Keratinocyte (primary cell): ENCODE results near the gene ZNF584. TPM values are rescaled to one million over a fixed set of nuclear protein-coding genes. Genes with fewer than 3 reads are reported as not detected.

Source experiments
- DNase-seq: peaks from one replicate; pipeline ENCODE4 v3.0.0-alpha.2; 2011; ENCODE audit warnings: low read depth, missing footprints, low spot score
- FAIRE-seq: peaks from 2 replicates; lab custom pipeline; 2011; peaks lifted over from hg19 to GRCh38; lab: Jason Lieb, UNC
- H2AFZ ChIP-seq: 2 replicates; pipeline ENCODE4 v1.6.0; 2012; ENCODE audit warnings: low read length, control low read depth, inconsistent platforms; ENCODE audit not compliant: control insufficient read depth
- H3K27ac ChIP-seq: 2 replicates; pipeline ENCODE4 v1.5.1; 2011; ENCODE audit warnings: low read length; ENCODE audit not compliant: control insufficient read depth, insufficient read depth
- H3K27me3 ChIP-seq: 3 replicates; pipeline ENCODE4 v1.6.0; 2011; ENCODE audit warnings: low read length; ENCODE audit not compliant: control insufficient read depth, insufficient read depth; ENCODE audit errors: extremely low read depth
- H3K36me3 ChIP-seq, 2 experiments: 2 replicates in 1 of 2; 3 replicates in 1 of 2; pipeline ENCODE4 v1.5.1; 2011; ENCODE audit warnings: low read length in 2 of 2, mild to moderate bottlenecking in 1 of 2; ENCODE audit not compliant: control insufficient read depth in 2 of 2, insufficient read depth in 2 of 2; ENCODE audit errors: extremely low read depth in 1 of 2
- H3K4me1 ChIP-seq: 3 replicates; pipeline ENCODE4 v1.5.1; 2011; ENCODE audit warnings: low read length; ENCODE audit not compliant: control insufficient read depth, insufficient read depth; ENCODE audit errors: extremely low read depth
- H3K4me2 ChIP-seq: 3 replicates; pipeline ENCODE4 v1.6.0; 2011; ENCODE audit warnings: low read depth, low read length; ENCODE audit not compliant: control insufficient read depth, insufficient read depth; ENCODE audit errors: extremely low read depth
- H3K4me3 ChIP-seq, 3 experiments: fragments of 200-600 bp in 1 of 3; sonication (generic) in 1 of 3; 2 replicates in 2 of 3; 3 replicates in 1 of 3; pipeline ENCODE4 v1.5.1; 2011 to 2016; ENCODE audit warnings: low read length in 3 of 3, mild to moderate bottlenecking in 3 of 3, control low read depth in 2 of 3, inconsistent platforms in 1 of 3, low read depth in 1 of 3, mixed read lengths in 1 of 3, mixed run types in 1 of 3, moderate library complexity in 1 of 3; ENCODE audit not compliant: control insufficient read depth in 2 of 3, insufficient read depth in 2 of 3; ENCODE audit errors: extremely low read depth in 1 of 3
- H3K79me2 ChIP-seq: 2 replicates; pipeline ENCODE4 v1.6.0; 2012; ENCODE audit warnings: low read length; ENCODE audit not compliant: control insufficient read depth, insufficient read depth
- H3K9ac ChIP-seq: 3 replicates; pipeline ENCODE4 v1.6.0; 2011; ENCODE audit warnings: low read length; ENCODE audit not compliant: control insufficient read depth, insufficient read depth; ENCODE audit errors: extremely low read depth
- H3K9me1 ChIP-seq: 3 replicates; pipeline ENCODE4 v1.6.0; 2011; ENCODE audit warnings: low read length; ENCODE audit not compliant: control insufficient read depth, insufficient read depth; ENCODE audit errors: extremely low read depth
- H3K9me3 ChIP-seq: 2 replicates; pipeline ENCODE4 v1.5.1; 2012; ENCODE audit warnings: low read depth, low read length; ENCODE audit not compliant: control insufficient read depth
- H4K20me1 ChIP-seq: 3 replicates; pipeline ENCODE4 v1.6.0; 2011; ENCODE audit warnings: low read length; ENCODE audit not compliant: control insufficient read depth, insufficient read depth; ENCODE audit errors: extremely low read depth
- CTCF ChIP-seq, 3 experiments: IDR thresholded peaks in 1 of 3; conservative IDR thresholded peaks in 1 of 3; optimal IDR thresholded peaks in 1 of 3; 2 replicates in 2 of 3; 3 replicates in 1 of 3; pipeline versions ENCODE3 to v1.5.1; 2011; ENCODE audit warnings: low read length in 3 of 3, mild to moderate bottlenecking in 3 of 3, moderate library complexity in 2 of 3, control low read depth in 1 of 3, inconsistent platforms in 1 of 3; ENCODE audit not compliant: insufficient read depth in 2 of 3; ENCODE audit errors: extremely low read depth in 1 of 3
- EZH2 ChIP-seq: IDR thresholded peaks from one replicate; pipeline ENCODE4 v1.6.1; 2012; ENCODE audit warnings: inconsistent platforms, mild to moderate bottlenecking, low read length, moderate library complexity
- dilution Hi-C: fragments of 300-500 bp; cut with MboI; formaldehyde crosslinking; loops from one replicate; pipeline ENCODE4 v1.7.0; 2020; ENCODE audit warnings: low sequenced_read_pairs; ENCODE audit not compliant: extremely low pct_ligation_motif_present
- polyA plus RNA-seq, 5 experiments: library from polyadenylated mRNA; depleted of rRNA in 3 of 5; stranded (reverse) in 3 of 5; stranded (forward) in 1 of 5; unstranded in 1 of 5; fragments of >200 nt; gene quantifications; 1 replicate in 1 of 5; 2 replicates in 3 of 5; 3 replicates in 1 of 5; pipeline versions ENCODE4 v1.2.1 to v1.2.3, GENCODE V29; 2011 to 2012; ENCODE audit warnings: missing spikeins in 2 of 5, low read depth in 1 of 5, low replicate concordance in 1 of 5

Gene ZNF584
- polyA plus RNA-seq, 1 donor (not counting 4 experiments of a cell fraction or from before 2014, with no cell fraction given): 12.2 TPM

GRCh38 chr19:58417071-58417470 is 8.6 kb downstream of the ZNF584 start:
- Histone ChIP-seq H3K36me3 (peaks cover 18 to 29% of the 10 kb centered on the region in 2 experiments), H3K9me1 (no peaks in the 10 kb centered on the region), H3K9ac (no peak overlapping the region), H3K27me3 (no peaks in the 10 kb centered on the region), H3K4me2 (no peak overlapping the region), H3K9me3 (no peaks in the 10 kb centered on the region), H3K79me2 (peaks cover 7% of the 10 kb centered on the region), H2AFZ (no peak overlapping the region), H3K4me3 (no peak overlapping the region), H3K4me1 (no peaks in the 10 kb centered on the region), H3K27ac (no peak overlapping the region), H4K20me1 (no peaks in the 10 kb centered on the region)
- FAIRE-seq (no peak), DNase-seq (no peak)
- dilution Hi-C loops: no loop called here
- TF ChIP-seq CTCF (optimal IDR thresholded peaks at IDR 0.05 in 1 of 3, IDR thresholded peaks at IDR 0.05 in 1 of 3, conservative IDR thresholded peaks at IDR 0.05 in 1 of 3; ENCODE audit: extremely low read depth in 1 of 3, insufficient read depth in 2 of 3, low read length in 3 of 3) (no peak), EZH2 (no peak)

DNA sequence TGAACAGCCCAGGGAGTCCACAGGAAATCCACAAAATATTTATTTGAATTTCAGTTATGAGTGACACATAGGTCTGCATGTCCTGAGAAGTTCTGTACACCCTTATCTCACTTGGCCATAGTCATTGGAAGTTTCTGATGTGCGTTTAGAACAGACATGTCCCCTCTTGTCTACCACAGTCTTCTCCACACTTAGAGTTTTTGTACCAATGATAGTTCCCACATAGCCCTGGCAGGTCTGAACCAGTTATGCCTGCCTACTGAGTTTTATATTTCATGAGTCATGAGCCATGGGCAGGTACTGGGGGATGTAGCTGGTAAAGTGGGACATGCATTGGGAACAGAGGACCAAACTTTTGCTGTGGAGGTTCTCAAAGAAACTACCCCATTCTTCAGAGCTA is 20.2 kb downstream of the ZNF584 start:
- Histone ChIP-seq H2AFZ (peak overlapping the region; percentile 17), H3K27me3 (no peaks in the 10 kb centered on the region), H3K9me3 (peaks cover 26% of the 10 kb centered on the region), H3K36me3 (peaks cover 4 to 6% of the 10 kb centered on the region in 2 experiments), H3K4me2 (peak overlapping the region; percentile 58), H3K79me2 (no peaks in the 10 kb centered on the region), H3K4me1 (peaks cover 16% of the 10 kb centered on the region), H3K9ac (peak overlapping the region; percentile 18), H3K27ac (peak overlapping the region; percentile 58), H4K20me1 (no peaks in the 10 kb centered on the region), H3K9me1 (no peaks in the 10 kb centered on the region), H3K4me3 (peak overlapping the region in 2 of 3 experiments; percentile 6 to 30)
- FAIRE-seq (peak; percentile 97), DNase-seq (peak; percentile 79)
- TF ChIP-seq CTCF (optimal IDR thresholded peaks at IDR 0.05 in 1 of 3, IDR thresholded peaks at IDR 0.05 in 1 of 3, conservative IDR thresholded peaks at IDR 0.05 in 1 of 3; ENCODE audit: extremely low read depth in 1 of 3, insufficient read depth in 2 of 3, low read length in 3 of 3) (no peak), EZH2 (no peak)
- dilution Hi-C loops: no loop called here
